DOHH2 (cell line): ENCODE results near the gene AGR2.

Experiments used
- H3F3A ChIP-seq: fragments of 200-600 bp; sonication (generic), shearing (Covaris generic); 2 replicates; pipeline ENCODE4 v1.6.0; 2016; ENCODE audit warnings: antibody characterized with exemption, mild to moderate bottlenecking; ENCODE audit not compliant: control insufficient read depth, insufficient read depth
- H3K27ac ChIP-seq: fragments of 200-600 bp; sonication (generic); 2 replicates; pipeline ENCODE4 v1.5.1; 2014; ENCODE audit warnings: low read depth, mild to moderate bottlenecking, low read length, moderate library complexity
- H3K27me3 ChIP-seq: fragments of 200-600 bp; sonication (generic); 2 replicates; pipeline ENCODE4 v1.6.1; 2014; ENCODE audit warnings: mild to moderate bottlenecking, low read length, mixed read lengths; ENCODE audit not compliant: control insufficient read depth
- H3K36me3 ChIP-seq: fragments of 200-600 bp; sonication (generic); 2 replicates; pipeline ENCODE4 v1.6.1; 2014; ENCODE audit warnings: mild to moderate bottlenecking, low read length, moderate library complexity, mixed read lengths; ENCODE audit not compliant: control insufficient read depth
- H3K4me1 ChIP-seq: fragments of 200-600 bp; sonication (generic); 2 replicates; pipeline ENCODE4 v1.6.1; 2014; ENCODE audit warnings: mild to moderate bottlenecking, low read length, mixed read lengths; ENCODE audit not compliant: control insufficient read depth
- H3K4me2 ChIP-seq: fragments of 200-600 bp; sonication (generic); 2 replicates; pipeline ENCODE4 v1.6.0; 2014; ENCODE audit warnings: mild to moderate bottlenecking, low read length, moderate library complexity
- H3K4me3 ChIP-seq: fragments of 200-600 bp; sonication (generic); 2 replicates; pipeline ENCODE4 v1.5.1; 2014; ENCODE audit warnings: mild to moderate bottlenecking, low read length, mixed read lengths
- H3K79me2 ChIP-seq: fragments of 200-600 bp; sonication (generic); 2 replicates; pipeline ENCODE4 v1.6.1; 2014; ENCODE audit warnings: mild to moderate bottlenecking, low read length, mixed read lengths; ENCODE audit not compliant: control insufficient read depth
- H3K9me2 ChIP-seq: fragments of 200-600 bp; sonication (generic); replicated peaks from 2 replicates; pipeline ENCODE4 v1.6.1; 2014; ENCODE audit warnings: mild to moderate bottlenecking, low read length, mixed read lengths; ENCODE audit not compliant: control insufficient read depth
- H3K9me3 ChIP-seq: fragments of 200-600 bp; sonication (generic); 2 replicates; pipeline ENCODE4 v1.6.1; 2014; ENCODE audit warnings: antibody characterized with exemption, low read length, mixed read lengths; ENCODE audit not compliant: control insufficient read depth, insufficient read depth
- H4K20me1 ChIP-seq: fragments of 200-600 bp; sonication (generic); 2 replicates; pipeline ENCODE4 v1.6.0; 2014; ENCODE audit warnings: low read depth, mild to moderate bottlenecking, antibody characterized with exemption, low read length, moderate library complexity; ENCODE audit not compliant: control insufficient read depth, insufficient read depth
- EZH2phosphoT487 ChIP-seq: fragments of 200-600 bp; sonication (generic); IDR thresholded peaks from 2 replicates; pipeline ENCODE4 v1.6.1; 2017; ENCODE audit warnings: borderline replicate concordance, mild to moderate bottlenecking, antibody characterized with exemption, low read length, moderate library complexity, mixed read lengths
- TF ChIP-seq, protein P1 (sequence below): fragments of 200-600 bp; sonication (generic); IDR thresholded peaks from one replicate; pipeline ENCODE4 v1.5.1; 2014; ENCODE audit warnings: antibody characterized with exemption, mild to moderate bottlenecking, low read depth, low read length; ENCODE audit not compliant: poor library complexity, severe bottlenecking

The AGR2 gene

GRCh38 chr7:16818732-16819131, 13.9 kb upstream of the AGR2 start:
- H3K27ac ChIP-seq = no peak overlapping the region

DNA sequence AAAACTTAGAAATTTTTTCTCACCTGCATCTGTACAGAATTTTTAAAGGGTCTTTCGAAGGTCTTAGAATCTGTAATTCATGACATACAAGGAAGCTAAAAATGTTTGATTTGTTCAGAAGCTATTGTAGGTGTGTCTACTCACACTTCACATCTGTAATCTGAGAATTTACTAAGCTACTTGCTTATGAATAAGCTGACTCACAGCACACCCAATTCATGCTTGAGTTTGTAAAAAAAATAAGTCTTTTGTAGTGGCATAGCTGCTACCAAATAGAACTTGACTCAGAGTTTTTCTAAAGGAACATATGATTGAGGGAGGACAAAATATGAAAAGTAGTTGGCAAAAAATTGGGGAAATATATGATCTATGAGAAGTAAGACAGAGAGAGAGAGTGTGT, 12.7 kb upstream of the AGR2 start:
- Histone ChIP-seq H3K9me3 (no peaks in the 10 kb centered on the region), H3K36me3 (no peaks in the 10 kb centered on the region), H3K9me2 (no peaks in the 10 kb centered on the region), H3K4me3 (no peak overlapping the region), H3K79me2 (no peaks in the 10 kb centered on the region), H3K27me3 (no peaks in the 10 kb centered on the region), H3K27ac (no peak overlapping the region), H3K4me2 (no peak overlapping the region), H4K20me1 (no peaks in the 10 kb centered on the region), H3K4me1 (peaks cover 5% of the 10 kb centered on the region; the same call in 1 of the 2 replicates), H3F3A (no peaks in the 10 kb centered on the region)
- TF ChIP-seq, protein P1, sequence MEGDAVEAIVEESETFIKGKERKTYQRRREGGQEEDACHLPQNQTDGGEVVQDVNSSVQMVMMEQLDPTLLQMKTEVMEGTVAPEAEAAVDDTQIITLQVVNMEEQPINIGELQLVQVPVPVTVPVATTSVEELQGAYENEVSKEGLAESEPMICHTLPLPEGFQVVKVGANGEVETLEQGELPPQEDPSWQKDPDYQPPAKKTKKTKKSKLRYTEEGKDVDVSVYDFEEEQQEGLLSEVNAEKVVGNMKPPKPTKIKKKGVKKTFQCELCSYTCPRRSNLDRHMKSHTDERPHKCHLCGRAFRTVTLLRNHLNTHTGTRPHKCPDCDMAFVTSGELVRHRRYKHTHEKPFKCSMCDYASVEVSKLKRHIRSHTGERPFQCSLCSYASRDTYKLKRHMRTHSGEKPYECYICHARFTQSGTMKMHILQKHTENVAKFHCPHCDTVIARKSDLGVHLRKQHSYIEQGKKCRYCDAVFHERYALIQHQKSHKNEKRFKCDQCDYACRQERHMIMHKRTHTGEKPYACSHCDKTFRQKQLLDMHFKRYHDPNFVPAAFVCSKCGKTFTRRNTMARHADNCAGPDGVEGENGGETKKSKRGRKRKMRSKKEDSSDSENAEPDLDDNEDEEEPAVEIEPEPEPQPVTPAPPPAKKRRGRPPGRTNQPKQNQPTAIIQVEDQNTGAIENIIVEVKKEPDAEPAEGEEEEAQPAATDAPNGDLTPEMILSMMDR = no peak
- TF ChIP-seq EZH2phosphoT487 = no peak

More at GRCh38 chr7:16818732-16819131, 13.9 kb upstream of the AGR2 start:
- Histone ChIP-seq H3F3A (no peaks in the 10 kb centered on the region), H3K27me3 (no peaks in the 10 kb centered on the region), H3K9me3 (no peaks in the 10 kb centered on the region), H3K4me1 (peaks cover 5% of the 10 kb centered on the region; the same call in 1 of the 2 replicates), H4K20me1 (no peaks in the 10 kb centered on the region), H3K36me3 (no peaks in the 10 kb centered on the region), H3K4me2 (no peak overlapping the region), H3K9me2 (no peaks in the 10 kb centered on the region), H3K79me2 (no peaks in the 10 kb centered on the region), H3K4me3 (no peak overlapping the region)
- TF ChIP-seq EZH2phosphoT487 = no peak
- TF ChIP-seq, protein P1 = no peak

DNA sequence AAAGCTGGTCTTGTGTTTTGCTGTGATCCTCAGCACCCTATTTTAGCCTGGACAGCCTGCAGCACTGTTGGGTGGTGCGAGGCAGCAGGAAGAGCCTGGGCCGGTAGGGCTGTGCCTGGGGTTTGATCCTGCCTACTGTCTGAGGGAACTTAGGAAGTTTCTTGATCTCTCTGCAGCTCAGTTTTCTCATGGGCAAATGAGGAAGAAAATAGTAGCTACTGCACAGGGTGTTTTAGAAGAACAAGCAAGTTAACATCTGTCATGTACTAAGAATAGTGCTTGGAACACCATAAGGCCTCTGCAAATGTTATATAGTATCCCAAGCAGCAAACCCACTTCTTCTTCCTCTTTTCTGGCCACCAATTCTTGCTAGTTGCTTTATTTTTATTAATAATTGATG, 12.0 kb upstream of the AGR2 start:
- H3K79me2 ChIP-seq = no peaks in the 10 kb centered on the region
- H3K36me3 ChIP-seq = no peaks in the 10 kb centered on the region
- TF ChIP-seq, protein P1 = no peak
- no peak for TF ChIP-seq EZH2phosphoT487

GRCh38 chr7:16815001-16815400, 10.2 kb upstream of the AGR2 start:
- Histone ChIP-seq H3K4me3 (no peak overlapping the region), H3F3A (no peaks in the 10 kb centered on the region), H3K36me3 (no peaks in the 10 kb centered on the region), H3K27me3 (no peaks in the 10 kb centered on the region), H3K4me1 (peaks cover 5% of the 10 kb centered on the region; the same call in 1 of the 2 replicates), H4K20me1 (no peaks in the 10 kb centered on the region), H3K27ac (no peak overlapping the region), H3K9me2 (no peaks in the 10 kb centered on the region), H3K9me3 (no peaks in the 10 kb centered on the region), H3K4me2 (no peak overlapping the region), H3K79me2 (no peaks in the 10 kb centered on the region)
- TF ChIP-seq, protein P1 = no peak
- no peak for TF ChIP-seq EZH2phosphoT487

More for the DNA sequence above, 12.0 kb upstream of the AGR2 start:
- H3K4me2 ChIP-seq = no peak overlapping the region
- H3K9me3 ChIP-seq = no peaks in the 10 kb centered on the region
- no peaks in the 10 kb centered on the region for H3K27me3 ChIP-seq
- no peaks in the 10 kb centered on the region for H3K9me2 ChIP-seq
- H4K20me1 ChIP-seq = no peaks in the 10 kb centered on the region
- no peaks in the 10 kb centered on the region for H3F3A ChIP-seq
- no peak overlapping the region for H3K4me3 ChIP-seq
- no peak overlapping the region for H3K27ac ChIP-seq
- H3K4me1 ChIP-seq = peaks cover 5% of the 10 kb centered on the region; the same call in 1 of the 2 replicates
